NOMO-1 (cell line): ENCODE data around the gene KLF4.

Experiments
- DNase-seq, 2 experiments: peaks; one replicate each; lab custom pipeline; 2025; ENCODE audit not compliant: unreplicated experiment in 2 of 2; lab: John Stamatoyannopoulos, UW

The KLF4 gene

DNA sequence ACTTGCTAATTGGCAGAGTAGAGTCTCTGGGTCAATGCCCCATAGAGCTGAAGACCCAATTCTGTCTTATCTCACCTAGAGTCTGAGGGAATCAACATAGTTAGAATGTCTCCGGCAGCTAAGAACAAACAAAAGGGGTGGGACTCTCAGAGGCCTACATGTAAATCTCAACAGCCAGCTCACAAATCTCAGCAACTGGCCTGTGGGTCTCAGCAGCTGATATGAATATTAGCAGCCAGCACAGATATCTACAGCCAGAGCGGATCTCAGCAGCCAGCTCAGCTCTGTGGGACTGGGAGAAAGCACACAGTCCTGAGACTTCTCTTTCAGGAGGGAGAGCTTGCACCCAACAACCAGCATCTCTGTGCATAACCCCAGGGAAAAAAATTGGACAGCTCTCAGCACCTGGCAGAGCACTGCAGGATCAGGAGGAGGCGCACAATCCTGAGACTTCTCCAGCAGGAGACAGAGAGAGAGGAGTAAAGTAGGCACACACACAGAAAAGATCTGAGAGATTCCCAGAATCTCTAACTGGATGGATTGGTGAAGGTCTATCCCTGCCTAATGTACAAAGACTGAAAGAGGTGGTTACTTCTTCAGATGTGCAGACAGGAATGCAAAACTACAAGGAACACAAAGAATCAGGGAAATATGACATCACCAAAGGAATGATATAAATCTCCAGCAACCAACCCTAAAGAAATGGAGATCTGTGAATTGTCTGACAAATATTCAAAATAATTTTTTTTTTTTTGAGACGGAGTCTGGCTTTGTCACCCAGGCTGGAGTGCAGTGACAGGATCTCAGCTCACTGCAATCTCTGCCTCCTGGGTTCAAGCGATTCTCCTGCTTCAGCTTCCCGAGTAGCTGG, 29.2 kb downstream of the KLF4 start:
- DNase-seq, result no peak

DNA sequence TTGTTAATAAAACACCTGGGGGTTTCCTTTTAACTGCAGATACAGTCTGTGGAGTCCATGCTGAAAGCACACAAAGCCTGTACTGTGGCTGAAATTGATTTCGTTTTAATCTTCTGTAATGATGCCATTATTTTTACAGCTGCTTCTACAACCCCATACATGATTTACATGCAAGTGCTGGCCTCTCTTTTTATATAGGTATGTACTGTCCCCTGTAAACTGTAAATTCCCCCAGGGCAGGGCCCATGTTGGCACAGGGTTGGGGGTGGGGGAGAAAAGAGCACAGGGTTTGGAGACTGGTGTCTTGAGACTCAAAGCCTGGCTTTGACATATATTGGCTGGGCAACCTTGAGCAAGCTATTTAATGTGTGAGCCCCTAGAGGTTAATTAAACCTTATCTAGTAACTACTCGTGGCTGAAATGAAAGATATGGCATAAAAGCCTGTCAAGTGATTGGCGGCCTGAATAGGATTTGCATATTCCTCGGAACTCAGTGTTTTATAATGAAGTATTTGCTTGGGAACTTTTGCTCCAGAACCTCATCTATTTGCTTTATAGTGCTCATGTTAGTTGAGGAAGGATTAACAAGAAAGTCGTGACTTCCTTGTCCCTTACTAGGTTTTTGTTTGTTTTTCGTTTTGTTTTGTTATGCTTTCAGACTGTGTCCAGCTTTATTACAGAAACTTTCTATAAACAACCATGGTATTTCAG, 34.0 kb downstream of the KLF4 start:
- no peak for DNase-seq

GRCh38 chr9:107453479-107453878, 36.1 kb downstream of the KLF4 start:
- no peak for DNase-seq

DNA sequence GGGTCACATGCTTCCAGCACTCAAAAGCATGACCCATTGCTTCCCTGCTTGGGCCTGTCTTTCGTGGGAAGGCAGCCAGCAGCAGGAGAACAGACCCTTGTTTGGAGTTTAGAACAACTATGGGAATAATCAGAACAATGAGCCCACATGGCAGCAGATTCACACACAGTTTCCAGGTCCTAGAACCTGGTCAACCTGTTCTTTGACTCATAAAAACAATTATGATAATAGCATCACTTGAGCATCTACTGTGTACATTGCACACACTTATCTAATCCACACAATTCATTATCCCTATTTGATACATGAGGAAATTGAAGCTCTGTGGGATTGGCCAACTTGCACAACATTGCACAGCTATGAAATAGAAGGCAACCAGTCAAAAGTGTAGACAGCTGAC, 41.7 kb downstream of the KLF4 start:
- no peak for DNase-seq

- DNase-seq, result no peak
Measured at GRCh38 chr9:107447081-107447480, 42.5 kb downstream of the KLF4 start.

DNA sequence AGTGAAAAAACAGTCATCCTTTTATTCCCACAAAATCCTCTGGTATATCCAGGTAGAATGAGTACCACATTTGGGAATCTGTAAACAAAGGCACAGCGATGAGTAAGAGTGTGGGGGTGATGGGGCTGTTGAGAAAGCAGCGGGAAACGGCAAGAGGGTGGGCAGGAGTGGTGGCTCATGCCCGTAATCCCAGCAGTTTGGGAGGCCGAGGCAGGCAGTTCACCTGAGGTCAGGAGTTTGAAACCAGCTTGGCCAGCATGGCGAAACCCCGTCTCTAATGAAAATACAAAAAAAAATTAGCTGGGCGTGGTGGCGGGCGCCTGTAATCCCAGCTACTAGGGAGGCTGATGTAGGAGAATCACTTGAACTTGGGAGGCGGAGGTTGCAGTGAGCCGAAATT, 43.1 kb downstream of the KLF4 start:
- no peak for DNase-seq

GRCh38 chr9:107443786-107444185, 45.8 kb downstream of the KLF4 start:
- no peak for DNase-seq

GRCh38 chr9:107439991-107440456, 49.5 kb downstream of the KLF4 start:
- no peak for DNase-seq

- no peak for DNase-seq
Measured at GRCh38 chr9:107438211-107439031, 51.1 kb downstream of the KLF4 start.

DNA sequence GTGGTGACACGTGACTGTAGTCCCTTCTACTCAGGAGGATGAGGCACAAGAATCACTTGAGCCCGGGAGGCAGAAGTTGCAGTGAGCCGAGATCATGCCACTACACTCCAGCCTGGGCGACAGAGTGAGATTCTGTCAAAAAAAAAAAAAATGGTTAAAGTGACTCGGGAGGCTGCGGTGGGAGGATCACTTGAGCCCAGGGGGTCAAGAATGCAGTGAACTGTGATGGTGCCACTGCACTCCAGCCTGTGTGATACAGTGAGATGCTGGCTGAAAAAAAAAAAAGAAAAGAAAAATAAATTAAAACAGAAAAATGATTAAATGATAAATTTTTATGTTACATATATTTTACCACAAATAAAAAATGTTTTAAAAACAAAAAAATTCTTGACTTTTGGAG, 51.9 kb downstream of the KLF4 start:
- DNase-seq, result no peak

DNA sequence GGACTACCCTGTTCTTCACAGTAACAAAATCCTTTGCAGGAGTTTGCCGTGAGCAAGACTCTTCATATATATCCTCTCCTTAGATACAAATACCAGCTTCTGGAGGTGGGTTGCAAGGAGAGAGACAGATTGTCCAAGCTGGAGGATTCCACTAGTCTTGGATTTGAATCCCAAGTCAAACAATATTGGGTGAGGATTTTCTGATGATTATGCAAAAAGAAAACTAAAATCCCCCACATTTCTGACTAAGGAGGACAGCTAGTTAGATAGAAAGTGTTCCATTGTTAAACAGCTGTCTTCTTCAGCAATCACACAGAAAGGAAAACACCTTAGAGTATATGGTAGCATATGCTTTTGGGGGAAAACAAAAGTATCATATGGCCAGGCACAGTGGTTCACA, 54.2 kb downstream of the KLF4 start:
- no peak for DNase-seq
